Measurements from ENCODE around the gene FCRL5.
"Not testable (repeated sequence)": the region's sequence is repeated elsewhere in the genome, so short reads cannot be mapped to it uniquely, and the experiment has no call there.

FCRL5 gene

GRCh38 chr1:157551694-157552693, at the start of gene FCRL5:
Gene FCRL5, minus strand, starts transcription at chr1:157552515. Its CDS starts 153 bp downstream, at chr1:157552362.
- no peak for DNase-seq (ENCODE audit: low spot score)

- DNase-seq (ENCODE audit: low spot score), result no peak
Observed at GRCh38 chr1:157600236-157600635, 47.9 kb upstream of the FCRL5 start.

DNA sequence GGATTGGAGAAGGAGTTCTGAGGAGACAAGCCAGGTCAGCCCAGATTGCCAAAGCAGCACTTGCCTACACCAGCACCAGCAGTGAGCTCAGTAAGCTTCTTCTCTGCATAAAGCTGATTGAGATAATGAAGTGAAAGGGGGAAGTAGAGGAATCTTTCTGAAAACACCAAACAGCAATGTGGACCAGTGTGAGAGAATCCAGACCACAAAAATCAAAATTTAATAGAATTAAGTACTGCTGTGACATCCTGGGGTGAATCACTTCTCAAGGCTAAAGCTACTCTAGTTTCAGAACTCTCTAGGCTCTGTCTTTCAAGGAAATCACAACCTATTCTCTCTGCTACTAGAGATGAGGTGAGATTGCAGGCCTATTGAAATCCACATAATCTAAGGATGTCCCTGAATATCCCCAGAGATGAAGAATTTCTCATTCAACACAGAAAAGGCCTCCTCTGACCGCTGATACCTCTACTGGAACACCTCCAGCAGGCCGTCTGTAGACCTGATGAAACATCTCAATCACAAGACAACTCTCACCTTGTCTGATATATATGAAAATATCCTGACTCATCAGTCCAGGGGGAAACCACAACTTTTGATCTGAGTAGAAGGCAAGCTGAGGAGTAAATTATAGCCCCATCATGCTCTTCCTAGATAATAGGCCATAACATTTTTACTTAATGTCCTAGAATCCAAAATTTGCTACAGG, 45.8 kb upstream of the FCRL5 start, which contains the start of gene FCRL4:
Gene FCRL4 (minus strand): TSS at position 127 of the 709 bp plus-strand sequence. CDS start 141 bp downstream, outside the sequence.
- no peak for DNase-seq (ENCODE audit: low spot score)

DNA sequence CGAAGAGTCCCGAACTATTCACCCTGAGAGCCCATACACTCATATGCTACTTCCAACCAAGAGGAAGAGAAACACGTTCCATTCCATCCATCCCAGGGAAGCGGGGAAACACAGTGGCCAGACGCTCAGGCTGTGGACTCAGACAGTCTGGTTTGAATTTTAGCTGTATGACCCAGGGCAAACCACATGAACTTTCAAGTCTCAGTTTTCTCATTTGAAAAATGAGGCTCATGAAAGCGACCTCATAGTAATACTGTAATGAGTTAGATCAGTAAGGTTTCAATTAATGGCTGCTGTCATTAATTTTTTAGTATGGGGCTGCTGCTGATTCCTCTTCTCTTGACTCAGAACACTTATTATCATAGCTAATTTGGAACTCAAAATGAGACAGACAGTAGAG, 44.1 kb upstream of the FCRL5 start:
- no peak for DNase-seq (ENCODE audit: low spot score)

GRCh38 chr1:157595356-157595755, 43.0 kb upstream of the FCRL5 start:
- no peak for DNase-seq (ENCODE audit: low spot score)

- DNase-seq (ENCODE audit: low spot score), result no peak
Observed at GRCh38 chr1:157585984-157586383, 33.7 kb upstream of the FCRL5 start.

- DNase-seq (ENCODE audit: low spot score), result no peak
Observed at GRCh38 chr1:157584503-157584902, 32.2 kb upstream of the FCRL5 start.

- DNase-seq (ENCODE audit: low spot score), result no peak
Observed at GRCh38 chr1:157580828-157581210, 28.5 kb upstream of the FCRL5 start.

DNA sequence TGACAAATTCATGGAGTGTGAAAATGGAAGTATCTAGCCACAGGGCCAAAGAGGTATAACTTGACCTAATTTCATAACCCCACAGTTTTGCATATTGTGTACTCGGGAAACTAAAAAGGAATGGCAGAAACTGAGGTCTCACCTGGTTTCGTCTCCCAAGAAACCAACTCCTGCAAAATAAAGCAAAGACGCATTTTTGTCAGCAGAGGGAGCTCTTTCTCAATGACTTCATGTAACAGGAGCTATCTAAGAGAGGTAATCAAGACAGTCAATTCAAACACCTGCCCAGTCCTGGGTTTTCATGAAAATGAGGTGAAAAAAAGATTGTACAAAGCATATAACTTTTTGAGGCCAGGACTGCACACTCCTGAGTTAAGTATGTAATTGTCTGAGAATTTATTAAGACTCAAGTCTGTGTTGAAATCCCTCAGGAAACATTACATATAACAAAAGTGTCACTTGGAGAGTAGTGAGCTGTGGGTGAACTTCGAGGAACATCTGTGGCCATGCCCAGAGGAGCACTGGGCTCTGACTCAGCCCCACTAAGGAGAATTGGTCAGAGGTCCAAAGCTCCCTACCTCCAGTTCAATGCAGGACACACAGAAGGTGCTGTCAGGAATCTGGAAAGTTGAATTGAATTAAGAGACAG, 28.0 kb upstream of the FCRL5 start:
- peak; percentile 54 for DNase-seq (ENCODE audit: low spot score)

DNA sequence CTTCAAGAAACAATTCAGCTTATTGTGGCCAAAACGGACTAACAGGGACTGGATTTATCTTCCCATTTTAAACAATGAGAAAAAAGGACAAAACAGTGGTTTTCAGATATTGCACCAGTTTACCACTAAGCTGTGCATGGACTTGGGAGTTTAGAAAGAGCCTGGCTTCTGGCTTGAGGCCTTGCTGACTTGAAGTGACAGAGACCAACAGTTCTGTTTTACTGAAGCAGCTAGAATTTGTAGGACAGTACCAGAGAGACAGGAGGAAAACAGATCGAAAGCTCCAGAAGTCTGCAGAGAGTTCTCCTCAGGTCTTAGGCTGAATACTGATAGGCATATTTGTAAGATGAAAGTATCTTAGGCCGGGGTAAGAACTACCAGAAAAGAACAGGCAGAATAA, 25.1 kb upstream of the FCRL5 start:
- DNase-seq (ENCODE audit: low spot score), result no peak

DNA sequence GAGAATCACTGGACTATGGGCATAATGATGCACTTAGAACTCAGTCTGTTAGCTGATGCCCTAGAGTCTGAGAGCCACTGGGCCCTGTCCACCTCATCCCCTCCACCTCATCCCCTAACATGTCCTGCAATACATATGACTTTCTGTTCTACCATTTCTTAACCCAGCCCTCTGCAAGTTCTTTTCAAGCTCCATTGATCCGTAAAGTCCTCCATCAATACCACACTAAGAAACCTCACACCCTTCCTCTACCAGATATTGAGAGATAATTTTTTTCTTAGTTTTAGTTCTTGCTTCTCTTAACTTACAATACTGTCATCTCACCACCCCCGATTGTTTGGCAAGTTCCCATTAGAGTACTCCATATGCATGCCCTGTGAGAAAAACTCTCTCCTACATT, 23.4 kb upstream of the FCRL5 start:
- DNase-seq (ENCODE audit: low spot score), result no peak

DNA sequence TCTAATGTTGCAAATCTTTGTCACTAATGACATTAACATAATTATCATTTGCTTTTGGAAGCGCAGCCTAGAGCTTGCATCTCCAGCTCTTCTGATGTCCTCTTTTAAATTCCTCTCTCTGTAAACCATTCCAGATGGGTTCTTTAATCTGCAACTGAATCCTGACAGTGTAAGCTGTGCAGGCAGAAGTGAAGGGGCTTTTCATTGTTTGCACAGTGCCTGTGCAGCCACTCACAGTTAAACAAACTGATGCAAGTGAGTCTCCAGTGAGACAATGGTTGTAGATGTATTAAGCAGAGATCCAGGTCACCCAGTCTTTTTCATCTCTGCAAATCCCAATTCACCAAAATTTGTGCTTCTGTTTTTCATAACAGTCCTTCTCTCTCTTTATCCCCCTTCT, 22.5 kb upstream of the FCRL5 start:
- DNase-seq (ENCODE audit: low spot score), result no peak

- no peak for DNase-seq (ENCODE audit: low spot score)
Observed at GRCh38 chr1:157566484-157567300, 14.4 kb upstream of the FCRL5 start.

DNA sequence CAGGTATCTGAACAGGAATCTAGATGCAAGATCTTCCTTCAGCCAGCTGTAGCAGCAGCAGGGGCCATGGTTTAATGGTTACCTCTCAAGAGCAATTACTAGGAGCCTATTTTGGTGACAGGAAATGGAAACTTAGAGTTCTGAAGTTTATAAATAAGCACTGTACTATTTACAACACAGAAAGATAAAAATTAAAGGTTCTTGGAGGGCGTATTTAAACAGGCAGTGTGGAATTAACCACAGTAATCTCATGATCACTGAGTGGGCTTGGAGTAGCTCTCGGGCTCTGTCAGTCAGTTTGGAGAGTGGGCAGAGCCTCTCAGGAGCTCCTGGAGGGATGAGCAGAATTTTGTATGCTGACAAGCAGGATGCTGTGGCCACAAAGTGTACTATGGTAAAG, 10.2 kb upstream of the FCRL5 start:
- DNase-seq (ENCODE audit: low spot score), result no peak

DNA sequence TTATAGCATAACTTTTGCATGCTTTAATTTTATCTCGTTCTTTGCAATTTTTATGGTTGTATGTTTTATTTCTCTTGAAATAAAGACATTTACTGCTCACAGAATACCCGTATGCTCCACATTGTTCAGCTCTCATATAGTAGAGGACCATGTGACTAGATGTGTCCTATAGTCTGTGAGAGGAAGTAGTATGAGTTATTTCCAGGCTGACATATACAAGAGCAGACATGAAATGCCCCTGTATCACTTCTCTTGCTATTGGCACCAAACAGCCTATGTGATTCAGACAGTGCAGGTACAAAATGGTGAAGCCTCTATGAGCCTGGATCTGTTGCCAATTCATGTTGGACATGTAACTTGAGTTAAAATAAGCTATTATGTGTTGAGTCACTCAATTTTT, 5.8 kb upstream of the FCRL5 start:
- DNase-seq (ENCODE audit: low spot score), result no peak

DNA sequence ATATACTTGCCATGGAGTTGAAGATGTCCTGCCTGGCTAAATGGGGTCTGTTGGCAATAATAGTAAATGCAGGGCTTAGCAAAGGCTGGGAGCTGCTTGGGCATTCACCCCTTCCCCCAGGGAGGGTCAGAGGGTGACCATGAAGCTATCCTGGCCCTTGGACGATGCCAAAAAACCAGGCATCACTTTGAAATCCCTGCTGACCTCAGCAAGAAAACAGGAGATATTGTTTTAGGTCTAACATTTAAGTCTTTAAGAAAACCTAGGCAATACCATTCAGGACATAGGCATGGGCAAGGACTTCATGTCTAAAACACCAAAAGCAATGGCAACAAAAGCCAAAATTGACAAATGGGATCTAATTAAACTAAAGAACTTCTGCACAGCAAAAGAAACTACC, 4.2 kb downstream of the FCRL5 start:
- not testable (repeated sequence) for DNase-seq (ENCODE audit: low spot score)

DNA sequence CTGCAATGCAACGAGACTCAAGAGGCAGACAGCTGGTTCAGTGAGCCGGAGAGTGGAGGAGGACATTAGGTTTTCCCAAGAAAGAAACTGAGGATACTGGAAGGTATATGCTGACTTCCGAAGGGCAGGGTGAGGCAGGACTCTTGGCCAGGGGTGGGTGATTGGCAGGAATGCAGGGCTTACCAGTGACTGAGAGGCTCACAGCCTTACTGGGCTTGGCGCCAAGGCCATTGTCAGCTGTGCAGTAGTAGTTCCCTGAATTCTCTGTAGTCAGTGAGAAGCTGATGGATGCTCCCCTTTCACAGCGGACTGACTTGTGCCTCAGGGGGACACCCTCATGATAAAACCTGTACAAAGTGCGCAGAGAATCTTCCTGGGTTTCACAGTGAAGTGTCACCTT, 9.6 kb downstream of the FCRL5 start:
- DNase-seq (ENCODE audit: low spot score), result no peak

DNA sequence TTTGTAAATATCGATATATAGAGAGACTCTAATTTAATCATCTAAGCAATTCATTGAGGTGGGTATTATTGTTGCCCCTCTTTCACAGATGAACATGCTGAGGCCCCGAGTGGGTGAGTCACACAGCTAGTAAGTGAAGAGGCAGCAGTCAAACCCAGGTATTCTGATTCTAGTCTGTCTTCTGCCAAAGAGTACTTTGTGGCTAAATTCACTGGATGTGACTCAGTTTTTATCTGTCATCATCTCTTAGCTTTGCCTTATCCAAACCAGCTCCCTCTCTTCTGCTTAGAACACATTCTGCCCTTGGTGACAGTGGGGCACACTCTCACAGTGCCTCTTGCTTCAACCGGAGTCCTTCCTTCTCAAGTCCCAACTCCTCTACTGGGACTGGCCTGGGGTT, 11.5 kb downstream of the FCRL5 start:
- no peak for DNase-seq (ENCODE audit: low spot score)

DNA sequence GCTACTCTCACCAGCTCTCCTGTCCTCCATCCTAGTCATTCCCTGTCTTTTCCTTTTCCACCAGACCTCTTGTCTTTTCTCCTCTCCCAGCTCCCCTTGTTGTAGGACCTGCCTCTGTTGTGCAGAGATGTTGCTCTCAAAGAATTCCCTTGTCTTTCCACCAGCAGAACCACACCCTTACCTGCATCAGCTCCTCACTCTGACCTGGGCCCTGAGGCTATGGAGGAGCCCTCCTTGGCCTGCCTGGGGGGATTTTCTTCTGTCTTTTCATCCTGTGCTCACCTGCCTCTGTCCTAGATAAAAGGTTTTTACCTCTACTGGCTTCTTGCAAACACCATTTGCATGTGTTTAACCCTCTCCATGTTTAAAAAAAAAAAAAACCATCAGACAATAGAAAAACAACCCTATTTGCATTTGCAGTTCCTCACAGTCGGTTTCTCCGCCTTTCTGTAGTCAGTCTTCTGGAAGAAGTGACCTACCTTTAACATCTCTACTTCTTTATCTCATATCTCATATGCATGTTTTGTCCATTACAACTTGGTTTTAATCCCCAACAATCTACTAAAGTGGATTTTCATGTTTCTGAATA, 12.1 kb downstream of the FCRL5 start:
- DNase-seq (ENCODE audit: low spot score), result no peak

- DNase-seq (ENCODE audit: low spot score), result no peak
Observed at GRCh38 chr1:157539568-157539967, 12.7 kb downstream of the FCRL5 start.

GRCh38 chr1:157532569-157532968, 19.7 kb downstream of the FCRL5 start:
- no peak for DNase-seq (ENCODE audit: low spot score)

Data from CD4-positive, alpha-beta T cell treated with Interleukin-2 at 100 ng/mL for 4 hours (primary cell).